ENCODE measurements around the gene PP2D1.
"Not testable (repeated sequence)": the region's sequence is repeated elsewhere in the genome, so short reads cannot be mapped to it uniquely, and the experiment has no call there.

PP2D1 gene

GRCh38 chr3:19961960-19962359 is 50.1 kb downstream of the PP2D1 start:
- no peak for DNase-seq

DNA sequence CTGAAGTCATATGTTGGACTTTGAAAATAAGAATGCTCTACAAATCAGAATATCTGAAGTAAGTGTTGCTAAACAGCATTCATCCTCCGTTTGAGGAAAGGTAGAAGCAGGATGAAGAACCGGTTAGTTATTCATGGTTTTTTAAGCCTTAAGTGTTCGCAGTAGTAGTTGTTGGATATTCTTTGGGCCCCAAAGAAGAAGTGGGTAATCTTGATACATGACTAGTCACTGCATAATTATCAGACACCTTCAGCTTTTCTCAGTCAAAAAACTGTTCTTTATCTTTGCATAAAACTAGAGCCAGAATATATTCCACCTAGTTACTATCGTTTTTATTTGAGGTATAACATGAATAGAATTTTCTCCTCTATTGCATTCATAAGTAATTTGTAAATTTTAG is 51.4 kb downstream of the PP2D1 start:
- no peak for DNase-seq

DNA sequence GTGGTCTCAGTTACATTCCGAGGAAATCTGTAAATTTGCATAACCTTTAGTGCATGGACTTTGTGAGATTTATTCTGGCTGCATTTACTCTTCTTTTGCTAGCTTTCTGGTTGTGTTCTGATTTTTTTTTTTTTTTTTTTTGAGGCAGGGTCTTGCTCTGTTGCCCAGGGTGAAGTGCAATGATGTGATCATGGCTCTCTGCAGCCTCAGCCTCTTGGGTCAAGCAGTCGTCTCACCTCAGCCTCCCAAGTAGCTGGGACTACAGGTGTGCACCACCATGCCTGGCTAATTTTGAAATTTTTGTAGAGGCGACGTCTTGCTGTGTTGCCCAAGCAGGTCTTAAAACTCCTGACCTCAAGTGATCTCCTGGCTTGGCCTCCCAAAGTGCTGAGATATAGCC is 52.6 kb downstream of the PP2D1 start:
- DNase-seq = no peak

DNA sequence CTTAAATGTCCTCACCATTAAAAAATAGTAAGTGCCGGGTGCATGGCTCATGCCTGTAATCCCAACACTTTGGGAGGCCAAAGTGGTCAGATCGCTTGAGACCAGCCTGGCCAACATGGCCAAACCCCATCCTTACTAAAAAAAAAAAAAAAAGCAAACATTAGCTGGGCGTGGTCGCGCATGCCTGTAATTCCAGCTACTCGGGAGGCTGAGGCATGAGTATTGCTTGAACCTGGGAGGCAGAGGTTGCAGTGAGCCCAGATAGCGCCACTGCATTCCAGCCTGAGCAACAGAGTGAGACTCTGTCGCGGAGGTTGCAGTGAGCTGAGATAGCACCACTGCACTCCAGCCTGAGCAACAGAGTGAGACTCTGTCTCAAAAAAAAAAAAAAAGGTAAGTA is 54.7 kb downstream of the PP2D1 start:
- not testable (repeated sequence) for DNase-seq

DNA sequence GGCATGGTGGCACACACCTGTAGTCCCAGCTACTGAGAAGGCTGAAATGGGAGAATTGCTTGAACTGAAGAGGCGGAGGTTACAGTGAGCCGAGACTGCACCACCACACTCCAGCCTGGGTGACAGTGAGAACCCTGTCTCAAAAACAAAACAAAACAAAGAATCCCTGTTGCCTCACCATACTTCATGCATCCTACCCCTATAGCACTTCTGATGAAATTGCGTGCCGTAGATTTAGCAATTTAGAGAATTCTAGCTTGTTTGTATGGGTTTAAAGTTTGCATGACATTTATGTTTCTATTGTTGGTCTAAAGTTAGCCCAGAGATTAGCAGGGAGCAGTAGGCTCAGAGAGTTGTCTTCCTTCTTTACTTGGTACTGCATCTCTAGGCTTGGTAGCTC is 57.4 kb downstream of the PP2D1 start:
- DNase-seq = no peak

GRCh38 chr3:19950316-19950715 is 61.7 kb downstream of the PP2D1 start:
- no peak for DNase-seq

DNA sequence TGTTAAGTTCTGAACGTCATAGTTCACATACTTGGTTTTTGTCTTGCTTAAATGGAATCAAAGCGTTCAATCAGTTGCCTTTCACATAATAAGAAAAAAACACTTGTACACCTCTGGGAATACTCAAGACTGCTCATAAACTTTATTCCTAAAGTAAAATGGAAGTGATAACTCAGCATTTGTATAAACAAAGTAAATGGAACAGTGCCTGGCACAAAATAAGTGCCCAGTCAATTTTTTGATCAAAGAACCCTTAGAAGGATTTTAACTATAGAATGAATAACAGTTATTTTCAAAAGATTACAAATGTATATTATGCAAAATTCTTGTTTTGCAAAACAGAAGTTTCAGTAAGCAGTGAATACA is 63.9 kb downstream of the PP2D1 start:
- no peak for DNase-seq

DNA sequence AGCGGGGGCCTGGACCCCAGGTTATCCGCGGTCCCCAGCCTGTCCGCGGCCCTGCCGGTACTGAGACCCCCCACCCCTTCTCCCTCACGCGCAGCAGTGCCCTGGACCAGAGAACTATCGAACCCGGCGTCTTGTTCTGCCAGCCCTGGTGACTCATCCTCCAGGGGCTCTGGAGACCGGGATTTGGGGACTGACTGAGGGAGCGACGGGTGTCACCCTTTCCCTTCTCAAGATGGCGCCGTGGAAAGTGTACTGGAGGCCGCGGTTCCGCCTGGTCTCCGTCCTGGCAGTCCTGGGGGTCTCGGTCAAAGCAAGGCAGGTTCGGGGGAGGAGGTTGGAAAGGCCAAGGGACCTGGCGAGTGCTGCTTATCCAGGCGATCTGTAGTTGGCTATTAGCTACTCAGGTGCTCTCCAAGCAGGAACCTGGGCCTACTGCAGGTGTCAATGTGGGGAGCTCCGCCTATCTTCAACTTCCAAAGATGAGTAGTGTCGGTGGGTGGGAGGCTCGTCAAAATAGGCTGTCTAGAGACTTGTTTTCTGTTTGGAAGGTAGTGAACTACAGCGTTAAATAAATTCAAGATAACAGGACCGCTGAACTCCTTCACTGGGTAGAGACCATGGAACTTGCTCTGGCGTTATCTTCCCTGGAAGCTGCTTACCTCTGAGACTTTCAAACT is 64.4 kb downstream of the PP2D1 start:
- DNase-seq = peak; percentile 66

DNA sequence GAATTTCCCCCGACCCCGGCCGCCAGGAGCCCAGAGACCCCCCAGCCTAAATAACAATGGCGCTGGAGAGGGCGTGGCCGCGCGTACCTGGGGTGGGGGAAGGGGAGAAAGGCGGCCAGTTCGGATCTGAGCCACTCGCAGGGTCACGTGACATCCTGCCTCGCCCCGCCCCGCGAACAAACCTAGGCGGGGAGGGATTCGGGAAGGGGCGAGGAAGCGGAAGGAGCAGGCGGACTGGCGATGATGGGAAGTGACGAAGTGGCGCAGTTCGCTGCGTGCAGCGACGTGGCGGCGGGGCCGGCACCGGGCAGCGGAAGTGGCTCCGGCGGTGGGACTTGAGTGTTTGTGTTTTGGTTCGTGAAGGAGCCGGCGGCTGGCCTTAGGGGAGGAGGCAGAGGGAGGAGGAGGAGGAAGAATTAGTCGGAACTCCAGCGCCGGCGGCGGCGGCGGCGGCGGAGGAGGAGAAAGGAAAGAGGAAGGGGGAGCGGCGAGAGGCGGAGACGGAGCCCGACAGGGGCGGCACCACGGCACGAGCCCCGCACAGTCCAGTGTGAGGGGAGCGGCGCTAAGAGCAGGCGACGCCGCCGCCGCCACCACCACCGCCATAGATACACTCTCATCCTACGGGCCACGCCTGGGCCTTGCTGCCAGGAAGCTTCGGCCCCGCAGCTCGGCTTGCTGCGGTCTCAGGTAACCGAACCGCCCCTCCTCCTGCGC is 65.1 kb downstream of the PP2D1 start, which contains the start of gene RAB5A:
Gene RAB5A, plus strand, starts transcription at position 266 of the 717 bp plus-strand sequence. CDS start 3,802 bp downstream, outside the sequence.
- DNase-seq = peak; percentile 95

GRCh38 chr3:19945969-19946831 is 65.9 kb downstream of the PP2D1 start:
- no peak for DNase-seq

DNA sequence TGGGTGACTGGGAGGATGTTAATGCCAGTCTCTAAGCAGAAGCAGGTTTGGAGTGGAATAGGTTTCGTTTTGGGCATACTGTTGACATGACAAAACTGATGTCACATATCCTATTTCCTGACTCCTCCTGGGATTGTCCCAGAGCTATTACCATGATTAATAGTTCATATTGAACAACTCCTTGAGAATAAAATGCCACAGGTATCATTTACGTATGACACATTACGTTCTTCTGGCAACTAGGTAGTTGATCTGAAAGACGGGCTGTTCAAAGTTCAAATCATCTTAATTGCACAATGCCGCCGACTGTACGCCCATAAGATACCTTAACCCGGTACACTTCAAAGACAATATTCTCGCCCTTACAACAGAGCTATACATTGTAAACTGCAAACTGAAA is 66.5 kb downstream of the PP2D1 start:
- DNase-seq = no peak

- DNase-seq = no peak
Observed at GRCh38 chr3:19940643-19941042, 71.4 kb downstream of the PP2D1 start.

DNA sequence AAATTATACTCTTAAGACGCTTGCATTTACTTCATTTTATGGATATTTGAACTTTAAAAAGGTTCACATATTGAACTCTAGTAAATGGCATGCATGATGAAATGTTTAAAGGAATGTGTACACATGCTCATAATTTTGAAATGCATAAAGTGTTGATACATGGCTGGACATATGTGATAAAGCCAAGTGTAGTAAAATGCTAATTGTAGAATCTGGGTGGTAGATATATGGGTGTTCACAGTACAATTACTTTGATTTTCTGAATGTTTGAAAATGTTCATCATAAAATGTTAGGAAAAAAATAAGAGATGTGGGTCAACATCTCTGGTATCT is 73.8 kb downstream of the PP2D1 start:
- no peak for DNase-seq

DNA sequence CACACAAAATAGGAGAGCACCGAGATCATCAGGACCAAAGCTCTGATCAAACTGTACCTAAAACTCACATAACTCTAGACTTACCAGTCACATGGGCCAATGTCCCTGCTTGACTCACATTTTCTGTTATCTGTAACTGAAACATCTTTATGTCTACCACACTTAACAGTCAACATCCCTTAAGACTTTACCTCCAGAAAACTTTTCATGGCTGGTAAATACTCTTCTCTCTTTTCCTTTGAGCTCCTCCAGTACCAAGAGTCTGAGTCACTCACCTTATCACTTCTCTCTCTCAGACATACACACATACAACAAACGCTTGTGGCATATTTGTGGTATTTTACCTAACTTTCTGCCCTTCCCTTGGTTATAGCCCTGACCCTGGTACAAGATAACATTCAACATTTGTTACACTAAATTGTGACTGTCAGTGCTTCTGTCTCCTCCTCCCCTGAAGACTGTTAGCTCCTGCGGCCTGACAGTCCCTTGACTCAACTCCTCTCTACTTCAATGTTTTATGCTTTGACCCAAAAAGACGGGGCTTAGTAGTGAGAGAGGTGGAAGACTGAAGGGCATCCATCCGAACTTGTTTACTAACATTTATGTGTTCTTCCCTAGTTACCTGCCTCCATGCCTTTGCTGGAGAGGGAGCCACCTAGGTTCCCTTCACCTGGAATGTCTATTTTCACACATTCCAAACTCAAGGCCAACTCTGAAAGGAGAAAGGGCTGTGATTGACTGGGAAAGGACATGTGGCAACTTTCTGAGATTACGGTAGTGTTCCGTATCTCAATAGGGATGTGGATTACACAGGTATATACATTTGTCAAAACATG is 74.4 kb downstream of the PP2D1 start:
- DNase-seq = no peak
